Right lobe of liver (tissue), 6 donors: ENCODE data around the gene UGT8. TPM values are rescaled to one million over a fixed set of nuclear protein-coding genes. Genes with fewer than 3 reads are reported as not detected.
"Not testable (repeated sequence)": the region's sequence is repeated elsewhere in the genome, so short reads cannot be mapped to it uniquely, and the experiment has no call there.

Experiments used
- ATAC-seq, 4 donors: fragments of 200-7000 bp; cut with Tn5 transposase; one replicate each; pipeline ENCODE4 v1.9.1; 2020; ENCODE audit warnings: mild to moderate bottlenecking in 4 of 4, moderate library complexity in 4 of 4
- DNase-seq, 3 donors: peaks; one replicate each; pipeline ENCODE4 v3.0.0-alpha.2; 2020
- H3K27ac ChIP-seq, 3 donors: fragments of 200-600 bp; one replicate each; pipeline ENCODE4 v1.8.0; 2022
- H3K27me3 ChIP-seq, 2 donors: fragments of 200-600 bp; one replicate each; pipeline ENCODE4 v1.8.0; 2022
- H3K36me3 ChIP-seq, 4 donors: fragments of 200-600 bp; sonication (generic) in 1 of 4; one replicate each; pipeline versions ENCODE4 v1.5.1 to v1.8.0; 2017 to 2022; ENCODE audit warnings: control low read depth in 1 of 4
- H3K4me1 ChIP-seq, 4 donors: fragments of 200-600 bp; sonication (generic) in 1 of 4; one replicate each; pipeline versions ENCODE4 v1.5.1 to v1.8.0; 2017 to 2022; ENCODE audit warnings: control low read depth in 1 of 4
- H3K4me3 ChIP-seq, 3 donors: fragments of 200-600 bp; one replicate each; pipeline ENCODE4 v1.8.0; 2022
- H3K9me3 ChIP-seq, 4 donors: fragments of 200-600 bp; sonication (generic) in 1 of 4; one replicate each; pipeline versions ENCODE4 v1.5.1 to v1.8.0; 2017 to 2022; ENCODE audit warnings: control low read depth in 1 of 4
- POLR2A ChIP-seq: fragments of 450-650 bp; IDR thresholded peaks from one replicate; pipeline ENCODE4 v1.6.1; 2017; ENCODE audit warnings: antibody characterized with exemption, mild to moderate bottlenecking
- WGBS: methylation state at CpG from one replicate; pipeline ENCODE4 v1.1.6; 2018; ENCODE audit warnings: low coverage, low lambda C conversion rate; ENCODE audit not compliant: insufficient coverage; ENCODE audit errors: missing lambda C conversion rate; 5-methylcytosine and 5-hydroxymethylcytosine counted together
- intact Hi-C, 2 donors: fragments of 100-400 bp; cut with DNase I; formaldehyde crosslinking; loops; one replicate each; pipeline versions ENCODE4 v1.11.2 to v1.14.1; 2022
- total RNA-seq, 6 experiments: library from RNA; depleted of rRNA in 2 of 6; stranded (reverse); fragments of >200 nt in 2 of 6; fragmentation: NEBNext Ultra II Directional in 3 of 6; extraction: Animal tissue kit (Norgen Biotek cat#: 25700) in 3 of 6; gene quantifications; one replicate each; pipeline versions ENCODE4 v1.1.0 to v1.2.4, GENCODE V29; 2016 to 2023
- TF ChIP-seq, protein P1 (sequence below), 4 donors: fragments of 200-600 bp in 3 of 4; fragments of 450-650 bp in 1 of 4; IDR thresholded peaks; one replicate each; pipeline versions ENCODE4 v1.5.1 to v1.8.0; 2016 to 2022; ENCODE audit warnings: antibody characterized with exemption in 4 of 4, mild to moderate bottlenecking in 2 of 4
- donor health status: DM: no; HTN: yes; CAD: no.
- donor health status: DM: no; HTN: no; CAD: no.
- donor health status: DM: no; HTN: no; CAD: no.
- donor health status: DM: no; HTN: yes; CAD: no.
- donor health status: DM: no; HTN: yes; CAD: no.

UGT8 gene
- total RNA-seq, 6 experiments from 2014 or later = 1.0 TPM; not detected in 5

DNA sequence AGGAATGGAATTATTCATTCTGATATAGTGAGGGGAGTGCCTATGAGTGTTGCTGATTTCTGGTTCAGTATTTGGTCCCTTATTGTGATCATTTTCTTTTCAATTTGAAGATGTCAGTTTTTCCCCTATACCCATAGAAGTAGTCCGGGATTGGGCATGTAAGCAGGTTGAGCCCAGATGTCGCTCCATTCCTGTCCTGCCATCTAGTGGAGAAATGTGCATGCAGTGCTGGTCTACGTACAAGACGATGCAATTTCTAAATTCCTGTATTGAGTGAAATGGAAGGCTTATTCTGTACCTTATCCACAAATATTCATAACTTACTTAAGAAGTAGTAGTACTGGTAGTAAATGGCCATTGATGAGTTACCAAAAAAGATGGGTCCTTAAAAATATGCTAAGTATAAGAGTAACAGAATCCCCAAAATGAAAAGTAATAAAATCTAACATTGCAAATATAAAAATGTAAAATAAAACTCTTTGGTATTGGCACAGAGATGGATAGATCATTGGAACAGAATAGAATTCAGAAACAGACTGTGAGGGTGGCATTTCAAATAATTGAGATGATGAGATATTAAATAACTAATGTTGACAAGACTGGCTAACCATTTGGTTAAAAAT, 60.9 kb downstream of the UGT8 start:
- Histone ChIP-seq H3K9me3 (no peaks in the 10 kb centered on the region), H3K27me3 (no peaks in the 10 kb centered on the region), H3K4me3 (no peak overlapping the region), H3K27ac (no peak overlapping the region), H3K4me1 (no peaks in the 10 kb centered on the region), H3K36me3 (no peaks in the 10 kb centered on the region)
- 2% methylated on average over 4 of the region's 4 CpGs for WGBS
- ATAC-seq (peak; percentile 84 to 93 (median 92)), DNase-seq (peak in 2 of 3 donors; percentile 20 to 59)
- intact Hi-C loops = no loop called here
- TF ChIP-seq, protein P1, sequence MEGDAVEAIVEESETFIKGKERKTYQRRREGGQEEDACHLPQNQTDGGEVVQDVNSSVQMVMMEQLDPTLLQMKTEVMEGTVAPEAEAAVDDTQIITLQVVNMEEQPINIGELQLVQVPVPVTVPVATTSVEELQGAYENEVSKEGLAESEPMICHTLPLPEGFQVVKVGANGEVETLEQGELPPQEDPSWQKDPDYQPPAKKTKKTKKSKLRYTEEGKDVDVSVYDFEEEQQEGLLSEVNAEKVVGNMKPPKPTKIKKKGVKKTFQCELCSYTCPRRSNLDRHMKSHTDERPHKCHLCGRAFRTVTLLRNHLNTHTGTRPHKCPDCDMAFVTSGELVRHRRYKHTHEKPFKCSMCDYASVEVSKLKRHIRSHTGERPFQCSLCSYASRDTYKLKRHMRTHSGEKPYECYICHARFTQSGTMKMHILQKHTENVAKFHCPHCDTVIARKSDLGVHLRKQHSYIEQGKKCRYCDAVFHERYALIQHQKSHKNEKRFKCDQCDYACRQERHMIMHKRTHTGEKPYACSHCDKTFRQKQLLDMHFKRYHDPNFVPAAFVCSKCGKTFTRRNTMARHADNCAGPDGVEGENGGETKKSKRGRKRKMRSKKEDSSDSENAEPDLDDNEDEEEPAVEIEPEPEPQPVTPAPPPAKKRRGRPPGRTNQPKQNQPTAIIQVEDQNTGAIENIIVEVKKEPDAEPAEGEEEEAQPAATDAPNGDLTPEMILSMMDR (IDR thresholded peaks at IDR 0.05) = peak; percentile 65 to 89 (median 83)
- no peak for TF ChIP-seq POLR2A

DNA sequence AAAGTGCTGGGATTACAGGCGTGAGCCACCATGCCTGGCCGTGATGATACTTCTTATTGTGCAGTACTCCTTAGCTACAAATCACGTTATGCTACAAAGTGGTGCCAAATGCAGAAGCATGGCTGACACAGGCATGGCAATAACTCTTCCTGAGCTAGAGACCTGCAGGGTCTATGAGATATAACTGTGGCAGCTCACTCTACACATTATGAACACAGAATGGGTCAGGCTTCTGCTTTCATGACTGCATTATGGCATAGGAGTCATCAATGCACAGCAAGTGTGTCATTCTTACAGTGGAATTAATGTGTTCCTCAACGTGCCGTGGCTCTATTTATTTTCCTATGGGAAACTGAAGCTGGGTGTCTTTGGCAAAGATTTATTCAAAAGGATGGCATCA, 64.5 kb downstream of the UGT8 start:
- Histone ChIP-seq H3K27ac (no peak overlapping the region), H3K36me3 (no peaks in the 10 kb centered on the region), H3K4me3 (no peak overlapping the region), H3K4me1 (no peaks in the 10 kb centered on the region), H3K9me3 (no peaks in the 10 kb centered on the region), H3K27me3 (no peaks in the 10 kb centered on the region)
- WGBS = 55% methylated on average over 5 of the region's 5 CpGs
- no peak for ATAC-seq
- TF ChIP-seq, protein P1 (IDR thresholded peaks at IDR 0.05) = no peak
- TF ChIP-seq POLR2A = no peak
- no peak for DNase-seq
- intact Hi-C loops = no loop called here

DNA sequence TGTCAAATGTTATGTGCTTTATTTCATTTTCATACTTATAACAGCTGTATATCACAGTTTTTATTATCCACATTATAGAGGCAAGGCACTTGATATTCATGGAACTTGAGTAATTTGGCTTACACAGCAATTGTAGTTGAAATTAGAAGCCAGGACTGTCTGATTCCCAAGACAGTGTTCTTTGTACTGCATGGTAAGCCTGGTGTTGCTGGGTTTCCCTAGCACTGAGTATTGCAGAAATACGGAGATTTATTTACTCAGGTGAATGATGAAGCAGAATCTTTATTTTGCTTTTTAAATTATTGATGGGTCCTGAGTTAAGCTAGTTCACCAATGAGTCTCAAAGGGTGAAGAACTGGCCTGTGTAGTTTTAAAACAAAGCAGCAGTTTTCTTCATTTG, 70.0 kb downstream of the UGT8 start:
- DNase-seq (no peak), ATAC-seq (no peak)
- H3K36me3 ChIP-seq = no peaks in the 10 kb centered on the region
- WGBS = 20% methylated on average over 1 of the region's 1 CpG
- H3K27me3 ChIP-seq = no peaks in the 10 kb centered on the region
- intact Hi-C loops = no loop called here
- H3K9me3 ChIP-seq = no peaks in the 10 kb centered on the region
- H3K4me1 ChIP-seq = no peaks in the 10 kb centered on the region
- TF ChIP-seq POLR2A = no peak
- TF ChIP-seq, protein P1 (IDR thresholded peaks at IDR 0.05) = no peak
- H3K4me3 ChIP-seq = no peak overlapping the region
- H3K27ac ChIP-seq = no peak overlapping the region

DNA sequence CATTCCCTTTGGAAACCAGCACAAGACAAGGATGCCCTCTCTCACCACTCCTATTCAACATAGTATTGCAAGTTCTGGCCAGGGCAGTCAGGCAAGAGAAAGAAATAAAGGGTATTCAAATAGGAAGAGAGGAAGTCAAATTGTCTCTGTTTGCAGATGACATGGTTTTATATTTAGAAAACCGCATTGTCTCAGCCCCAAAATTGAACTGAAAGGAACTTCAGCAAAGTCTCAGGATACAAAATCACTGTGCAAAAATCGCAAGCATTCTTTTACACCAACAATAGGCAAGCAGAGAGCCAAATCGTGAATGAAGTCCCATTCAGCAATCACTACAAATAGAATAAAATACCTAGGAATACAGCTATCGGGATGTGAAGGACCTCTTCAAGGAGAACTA, 72.1 kb downstream of the UGT8 start:
- H3K4me1 ChIP-seq, H3K9me3 ChIP-seq, intact Hi-C loops, H3K27ac ChIP-seq, H3K27me3 ChIP-seq, DNase-seq, ATAC-seq, H3K36me3 ChIP-seq, H3K4me3 ChIP-seq: not testable (repeated sequence)
- 48% methylated on average over 4 of the region's 4 CpGs for WGBS

DNA sequence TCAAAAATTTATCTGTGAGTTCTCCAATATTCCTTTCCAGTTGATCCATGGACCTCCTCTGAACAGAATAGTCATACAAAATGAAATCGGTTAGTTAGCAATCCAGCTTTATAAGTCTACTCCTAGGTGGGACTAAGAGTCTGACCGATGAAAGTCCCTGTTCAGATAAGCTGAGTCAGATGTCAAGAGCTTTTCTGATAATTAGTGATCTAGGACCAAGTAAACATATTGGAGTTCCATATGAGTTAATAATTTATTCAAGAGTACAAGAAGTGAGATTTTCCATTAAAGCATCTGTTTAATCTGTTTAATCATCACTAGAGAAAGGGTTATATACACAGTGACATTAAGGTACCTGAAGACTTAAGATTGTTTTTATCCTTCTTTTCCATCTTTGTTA, 74.7 kb downstream of the UGT8 start:
- TF ChIP-seq, protein P1 (IDR thresholded peaks at IDR 0.05) = no peak
- TF ChIP-seq POLR2A = no peak

More for the DNA sequence above, 74.7 kb downstream of the UGT8 start:
- Histone ChIP-seq H3K4me1 (no peaks in the 10 kb centered on the region), H3K4me3 (no peak overlapping the region), H3K27ac (no peak overlapping the region), H3K27me3 (no peaks in the 10 kb centered on the region), H3K36me3 (no peaks in the 10 kb centered on the region), H3K9me3 (no peaks in the 10 kb centered on the region)
- ATAC-seq (no peak), DNase-seq (no peak)
- intact Hi-C loops = no loop called here
- WGBS = 36% methylated on average over 2 of the region's 2 CpGs
